ENCODE data around the gene GPSM1.
A peak's percentile ranks its signal among the peaks of the same experiment; 100 is the strongest.

Gene GPSM1, protein sequence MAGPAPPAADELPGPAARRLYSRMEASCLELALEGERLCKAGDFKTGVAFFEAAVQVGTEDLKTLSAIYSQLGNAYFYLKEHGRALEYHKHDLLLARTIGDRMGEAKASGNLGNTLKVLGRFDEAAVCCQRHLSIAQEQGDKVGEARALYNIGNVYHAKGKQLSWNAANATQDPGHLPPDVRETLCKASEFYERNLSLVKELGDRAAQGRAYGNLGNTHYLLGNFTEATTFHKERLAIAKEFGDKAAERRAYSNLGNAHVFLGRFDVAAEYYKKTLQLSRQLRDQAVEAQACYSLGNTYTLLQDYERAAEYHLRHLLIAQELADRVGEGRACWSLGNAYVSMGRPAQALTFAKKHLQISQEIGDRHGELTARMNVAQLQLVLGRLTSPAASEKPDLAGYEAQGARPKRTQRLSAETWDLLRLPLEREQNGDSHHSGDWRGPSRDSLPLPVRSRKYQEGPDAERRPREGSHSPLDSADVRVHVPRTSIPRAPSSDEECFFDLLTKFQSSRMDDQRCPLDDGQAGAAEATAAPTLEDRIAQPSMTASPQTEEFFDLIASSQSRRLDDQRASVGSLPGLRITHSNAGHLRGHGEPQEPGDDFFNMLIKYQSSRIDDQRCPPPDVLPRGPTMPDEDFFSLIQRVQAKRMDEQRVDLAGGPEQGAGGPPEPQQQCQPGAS

DNA sequence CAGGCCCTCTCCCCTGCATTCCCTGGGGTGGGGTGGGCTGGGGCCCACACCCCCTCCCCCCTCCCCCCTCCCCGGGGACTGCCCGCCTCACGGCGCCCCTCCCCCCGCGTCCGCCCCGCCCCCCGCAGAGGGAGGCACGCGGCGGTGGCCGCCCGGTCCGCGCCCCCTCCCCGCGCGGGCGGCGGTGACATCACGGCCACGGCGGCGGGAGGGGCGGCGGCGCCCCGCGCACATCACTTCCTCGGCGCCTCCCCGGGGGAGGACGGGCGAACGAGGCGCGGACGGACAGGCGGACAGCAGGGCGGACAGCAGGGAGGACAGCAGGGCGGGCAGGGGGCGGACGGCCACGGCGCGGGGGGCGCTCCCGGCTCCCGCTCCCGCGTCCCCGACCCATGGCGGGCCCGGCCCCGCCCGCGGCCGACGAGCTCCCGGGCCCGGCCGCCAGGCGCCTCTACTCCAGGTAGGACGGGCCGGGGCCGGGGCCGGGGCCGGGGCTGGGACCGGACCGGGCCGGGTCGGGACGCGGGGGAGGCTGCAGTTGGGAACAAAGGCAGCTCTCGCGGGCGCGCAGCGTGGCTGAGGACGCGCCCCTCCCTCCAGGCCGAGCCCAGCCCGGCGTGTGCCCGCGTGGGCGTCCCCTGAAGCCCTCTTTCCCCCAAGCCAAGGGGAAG lies at the start of gene GPSM1:
Gene GPSM1 (plus strand): TSS at position 236 of the 671 bp plus-strand sequence. CDS start 157 bp downstream, at position 393.
- DNase-seq, result peak in 33 of 51 donors; percentile 10 to 76 (median 45)

- no peak for DNase-seq
Measured at GRCh38 chr9:136277746-136278145, 49.6 kb upstream of the GPSM1 start.

GRCh38 chr9:136278221-136278620 lies 49.1 kb upstream of the GPSM1 start:
- no peak for DNase-seq

DNA sequence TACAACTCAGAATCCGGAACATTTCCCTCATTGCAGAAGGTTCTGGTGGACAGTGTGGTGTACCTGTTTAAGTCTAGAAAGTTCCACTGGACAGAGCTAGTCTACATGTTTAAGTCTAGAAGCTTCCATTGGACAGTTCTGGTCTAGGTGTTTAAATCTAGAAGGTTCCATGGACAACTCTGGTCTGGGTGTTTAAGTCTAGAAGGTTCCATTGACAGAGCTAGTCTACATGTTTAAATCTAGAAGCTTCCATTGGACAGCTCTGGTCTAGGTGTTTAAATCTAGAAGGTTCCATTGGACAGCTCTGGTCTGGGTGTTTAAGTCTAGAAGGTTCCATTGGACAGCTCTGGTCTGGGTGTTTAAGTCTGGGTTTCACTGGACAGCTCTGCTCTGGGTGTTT lies 48.4 kb upstream of the GPSM1 start:
- DNase-seq, result no peak

DNA sequence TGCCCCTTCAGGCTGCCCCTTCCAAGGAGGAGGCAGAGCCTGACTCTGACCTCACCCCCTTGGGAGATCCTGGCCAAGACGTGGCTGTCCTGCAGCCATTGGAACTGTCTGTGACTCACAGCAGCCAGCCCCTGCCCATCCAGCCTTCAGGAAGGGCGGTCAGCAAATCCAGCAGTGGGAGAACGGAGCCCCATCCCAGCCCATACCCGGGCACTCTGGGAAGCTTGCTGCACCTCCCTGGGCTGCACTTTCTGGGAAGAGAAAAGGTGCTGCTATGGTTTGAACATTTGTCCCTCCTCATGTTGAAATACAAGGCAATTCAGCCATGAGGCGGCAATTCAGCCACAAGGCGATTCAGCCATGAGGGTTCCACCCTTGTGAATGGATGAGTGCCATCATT lies 47.9 kb upstream of the GPSM1 start:
- DNase-seq, result no peak

- no peak for DNase-seq
Measured at GRCh38 chr9:136280535-136281315, 46.6 kb upstream of the GPSM1 start.

GRCh38 chr9:136281421-136282271 lies 45.7 kb upstream of the GPSM1 start:
- no peak for DNase-seq

DNA sequence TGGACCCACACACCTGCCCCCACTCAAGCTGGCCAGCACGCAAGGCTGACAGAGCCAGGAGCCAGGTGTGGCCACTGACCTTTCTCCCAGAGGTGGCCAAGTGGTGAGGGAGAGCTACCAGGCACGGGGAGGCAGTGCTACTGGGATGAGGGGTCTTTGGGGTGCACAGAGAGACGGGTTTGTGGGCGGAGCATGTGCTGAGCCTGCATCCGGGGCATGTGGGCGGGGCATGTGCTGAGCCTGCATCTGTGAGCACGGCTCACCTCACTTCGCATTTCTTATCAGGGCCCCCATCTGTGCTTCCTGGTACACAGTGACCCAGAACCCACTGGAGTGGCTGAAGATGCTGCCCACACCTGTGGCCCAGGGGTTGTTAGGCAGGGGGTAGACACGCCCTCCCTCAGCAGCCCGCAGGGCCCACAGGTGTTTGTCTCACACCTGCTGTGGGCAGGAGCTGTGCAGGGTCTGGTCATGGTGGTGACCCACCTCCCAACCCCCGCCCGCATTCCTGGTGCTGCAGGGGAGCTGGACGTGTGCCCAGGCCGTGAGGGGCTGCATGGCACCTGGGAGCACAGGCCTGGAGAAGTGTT lies 45.0 kb upstream of the GPSM1 start:
- DNase-seq, result no peak

GRCh38 chr9:136283291-136284235 lies 43.8 kb upstream of the GPSM1 start:
- DNase-seq, result peak in 50 of 51 donors; percentile 6 to 85 (median 60)

- no peak for DNase-seq
Measured at GRCh38 chr9:136284311-136284710, 43.0 kb upstream of the GPSM1 start.

- no peak for DNase-seq
Measured at GRCh38 chr9:136284951-136285350, 42.4 kb upstream of the GPSM1 start.

DNA sequence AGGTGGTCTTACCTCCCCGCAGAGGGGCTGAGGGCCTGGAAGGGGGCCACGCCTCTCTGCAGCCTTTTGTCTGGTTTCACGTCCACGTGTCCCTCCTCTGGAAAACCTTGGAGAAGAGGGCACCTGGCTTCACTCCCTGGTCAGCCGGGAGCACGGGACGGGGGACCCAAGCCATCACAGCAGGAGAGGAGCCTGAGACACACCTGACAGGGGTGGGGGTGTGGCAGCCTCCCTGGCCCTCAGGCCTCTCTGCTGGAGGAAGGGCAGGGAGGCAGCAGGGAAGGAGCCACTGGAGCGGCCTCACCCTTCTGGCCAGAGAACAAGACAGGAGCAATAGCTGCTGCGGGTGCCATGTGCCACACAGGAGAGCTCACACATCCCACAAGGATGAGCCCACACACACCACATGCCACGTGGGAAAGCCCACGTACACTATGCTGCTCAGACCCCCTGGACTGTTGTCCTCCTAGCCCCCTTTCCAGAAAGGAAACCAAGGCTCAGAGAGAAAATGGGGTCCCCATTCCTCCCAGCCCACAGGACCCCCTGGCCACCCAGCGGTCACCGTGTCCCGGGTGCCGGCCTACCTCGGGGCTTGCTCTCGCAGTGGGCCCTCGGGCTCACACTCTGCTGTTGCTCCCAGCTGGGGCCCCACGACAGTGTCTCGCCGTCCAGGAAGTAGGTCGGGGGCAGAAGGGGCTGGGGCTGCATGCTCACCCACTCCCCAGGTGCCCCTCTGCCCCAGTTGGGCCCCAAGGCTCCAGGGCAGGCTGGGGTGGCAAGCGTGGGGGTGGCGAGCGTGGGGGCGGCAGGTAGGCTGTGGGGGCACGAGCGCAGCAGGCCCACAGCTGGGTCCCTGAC lies 41.6 kb upstream of the GPSM1 start:
- DNase-seq, result no peak

GRCh38 chr9:136286359-136286986 lies 40.9 kb upstream of the GPSM1 start:
- DNase-seq, result no peak

DNA sequence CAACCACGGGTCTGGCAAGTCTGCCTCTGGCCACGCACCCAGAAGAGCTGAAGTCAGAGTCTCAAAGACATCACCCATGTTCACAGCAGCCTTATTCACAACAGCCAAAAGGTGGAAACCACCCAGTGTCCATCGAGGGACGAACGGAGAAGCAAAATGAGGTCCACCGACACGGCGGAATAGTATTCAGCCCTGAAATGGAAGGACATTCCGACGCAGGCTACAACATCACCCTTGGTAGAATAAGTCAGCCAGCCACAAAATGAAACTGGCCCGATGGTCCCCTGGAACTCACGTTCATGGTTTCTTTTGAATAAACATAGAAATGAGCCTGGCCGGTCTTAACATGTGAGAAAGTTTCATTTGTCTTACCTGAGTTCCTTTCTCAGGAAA lies 40.4 kb upstream of the GPSM1 start:
- DNase-seq, result no peak

DNA sequence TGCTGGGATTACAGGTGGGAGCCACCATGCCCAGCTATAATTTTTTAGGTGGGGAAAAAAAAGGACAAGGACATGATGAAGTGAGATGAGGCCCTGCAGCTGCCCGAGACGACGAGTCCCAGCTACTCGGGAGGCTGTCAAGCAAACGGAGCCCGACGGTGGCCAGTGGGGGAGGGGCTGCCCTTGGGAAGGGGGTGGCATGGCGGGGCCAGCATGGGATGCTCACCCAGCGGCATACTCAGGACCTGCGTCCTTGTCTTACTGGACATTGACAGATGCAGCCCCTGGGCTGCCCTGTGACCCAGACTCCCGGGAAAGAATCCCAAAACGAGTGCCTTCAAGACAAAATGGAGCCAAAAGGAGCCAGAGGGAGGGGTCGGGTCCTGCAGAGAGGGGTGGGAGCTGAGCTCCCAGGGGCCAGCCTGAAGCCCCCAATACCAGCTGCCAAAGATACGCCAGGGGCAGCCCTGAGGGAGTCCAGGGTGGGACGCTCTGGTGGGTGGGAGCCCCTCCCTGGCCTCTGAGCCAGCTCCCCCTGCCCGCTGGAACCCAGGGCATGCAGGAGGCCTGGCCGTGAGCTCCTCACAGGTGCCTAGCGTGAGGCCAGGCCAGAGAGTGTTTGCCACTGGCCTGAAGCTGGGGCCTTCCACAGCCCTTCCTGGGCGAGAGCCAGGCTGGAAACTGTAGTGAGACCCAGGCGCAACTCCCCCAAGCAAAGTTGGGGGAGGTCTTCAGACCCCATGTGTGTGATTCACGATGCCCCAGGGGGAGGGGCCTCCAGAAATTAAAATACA lies 39.2 kb upstream of the GPSM1 start:
- no peak for DNase-seq

DNA sequence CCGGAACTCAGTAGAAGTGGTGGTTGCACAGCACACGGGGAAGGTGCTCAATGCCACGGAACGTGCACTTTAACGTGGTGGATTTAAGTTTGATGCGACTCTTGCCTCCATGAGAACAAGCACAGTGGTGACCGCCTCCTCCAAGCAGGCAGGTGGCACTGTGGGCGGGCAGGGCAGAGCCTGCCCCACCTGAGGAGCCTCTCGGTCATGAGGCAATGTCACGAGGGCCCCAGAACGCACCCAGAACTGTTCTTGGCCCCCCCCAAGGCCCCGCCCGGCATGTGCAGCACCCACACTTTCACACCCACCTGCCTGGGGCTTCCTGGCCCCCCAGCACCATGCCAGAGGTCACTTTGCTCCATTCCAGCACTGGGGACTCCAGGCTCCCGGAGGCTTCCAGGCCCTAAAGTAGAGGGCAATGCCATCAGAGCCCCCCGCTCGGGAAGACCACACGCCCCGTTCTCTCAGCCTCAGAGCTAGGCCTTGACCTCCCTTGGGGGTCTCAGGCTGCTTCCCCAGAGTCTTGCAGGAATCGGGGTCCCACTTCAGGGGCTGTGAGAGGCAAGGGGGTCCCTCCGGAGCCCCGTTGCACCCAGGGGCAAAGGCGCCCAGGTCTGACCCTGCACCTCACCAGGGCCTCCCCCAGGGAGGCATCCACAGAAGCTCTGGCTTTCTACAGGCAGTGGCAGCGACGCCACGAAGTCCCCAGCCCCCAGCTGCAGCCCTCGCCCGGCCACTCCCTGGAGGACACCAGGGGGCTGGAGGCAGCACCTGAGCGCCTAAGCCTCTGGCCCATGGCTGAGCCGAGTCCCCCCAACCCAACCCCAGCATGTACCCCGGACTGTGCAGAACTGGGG lies 37.5 kb upstream of the GPSM1 start:
- DNase-seq, result no peak
